MM.1S (cell line): ENCODE measurements around the gene TRAPPC14.
"Not testable (repeated sequence)": the region's sequence is repeated elsewhere in the genome, so short reads cannot be mapped to it uniquely, and the experiment has no call there.

Source experiments
- EZH2 ChIP-seq: fragments of 300-600 bp; sonication (generic); optimal IDR thresholded peaks from 2 replicates; pipeline ENCODE3; 2017; ENCODE audit warnings: low read depth, mild to moderate bottlenecking, antibody characterized with exemption, low read length, mixed read lengths
- TF ChIP-seq, protein P1 (sequence below): fragments of 300-600 bp; sonication (generic); IDR thresholded peaks from 2 replicates; pipeline ENCODE4 v1.5.1; 2016; ENCODE audit warnings: antibody characterized with exemption, low read length, mixed read lengths

DNA sequence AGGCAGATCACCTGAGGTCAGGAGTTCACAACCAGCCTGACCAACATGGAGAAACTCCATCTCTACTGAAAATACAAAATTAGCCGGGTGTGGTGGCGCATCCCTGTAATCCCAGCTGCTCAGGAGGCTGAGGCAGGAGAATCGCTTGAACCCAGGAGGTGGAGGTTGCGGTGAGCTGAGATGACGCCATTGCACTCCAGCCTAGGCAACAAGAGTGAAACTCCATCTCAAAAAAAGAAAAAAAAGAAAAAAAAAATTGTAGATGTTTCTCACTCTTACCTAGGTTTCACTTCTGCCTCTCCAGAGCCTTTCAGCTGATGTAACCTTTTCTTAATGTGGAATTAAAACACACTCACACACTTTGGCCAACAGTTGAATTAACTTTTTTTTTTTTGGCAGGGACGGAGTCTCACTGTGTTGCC is 37.4 kb upstream of the TRAPPC14 start:
- TF ChIP-seq, protein P1, sequence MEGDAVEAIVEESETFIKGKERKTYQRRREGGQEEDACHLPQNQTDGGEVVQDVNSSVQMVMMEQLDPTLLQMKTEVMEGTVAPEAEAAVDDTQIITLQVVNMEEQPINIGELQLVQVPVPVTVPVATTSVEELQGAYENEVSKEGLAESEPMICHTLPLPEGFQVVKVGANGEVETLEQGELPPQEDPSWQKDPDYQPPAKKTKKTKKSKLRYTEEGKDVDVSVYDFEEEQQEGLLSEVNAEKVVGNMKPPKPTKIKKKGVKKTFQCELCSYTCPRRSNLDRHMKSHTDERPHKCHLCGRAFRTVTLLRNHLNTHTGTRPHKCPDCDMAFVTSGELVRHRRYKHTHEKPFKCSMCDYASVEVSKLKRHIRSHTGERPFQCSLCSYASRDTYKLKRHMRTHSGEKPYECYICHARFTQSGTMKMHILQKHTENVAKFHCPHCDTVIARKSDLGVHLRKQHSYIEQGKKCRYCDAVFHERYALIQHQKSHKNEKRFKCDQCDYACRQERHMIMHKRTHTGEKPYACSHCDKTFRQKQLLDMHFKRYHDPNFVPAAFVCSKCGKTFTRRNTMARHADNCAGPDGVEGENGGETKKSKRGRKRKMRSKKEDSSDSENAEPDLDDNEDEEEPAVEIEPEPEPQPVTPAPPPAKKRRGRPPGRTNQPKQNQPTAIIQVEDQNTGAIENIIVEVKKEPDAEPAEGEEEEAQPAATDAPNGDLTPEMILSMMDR, result not testable (repeated sequence)
- TF ChIP-seq EZH2, result not testable (repeated sequence)
